ENCODE data around the gene MFSD11. TPM values are rescaled to one million over a fixed set of nuclear protein-coding genes. Genes with fewer than 3 reads are reported as not detected.
"Not testable (repeated sequence)": the region's sequence is repeated elsewhere in the genome, so short reads cannot be mapped to it uniquely, and the experiment has no call there.

Gene MFSD11
- total RNA-seq, 1 donor from 2014 or later, result 31.9 TPM

- peak in 1 of 2 donors; percentile 15 for DNase-seq (ENCODE audit: low read depth in 2 of 2)
Observed at GRCh38 chr17:76796081-76796480, 58.2 kb downstream of the MFSD11 start.

GRCh38 chr17:76797241-76797840, 59.4 kb downstream of the MFSD11 start:
- DNase-seq (ENCODE audit: low read depth in 2 of 2), result no peak

DNA sequence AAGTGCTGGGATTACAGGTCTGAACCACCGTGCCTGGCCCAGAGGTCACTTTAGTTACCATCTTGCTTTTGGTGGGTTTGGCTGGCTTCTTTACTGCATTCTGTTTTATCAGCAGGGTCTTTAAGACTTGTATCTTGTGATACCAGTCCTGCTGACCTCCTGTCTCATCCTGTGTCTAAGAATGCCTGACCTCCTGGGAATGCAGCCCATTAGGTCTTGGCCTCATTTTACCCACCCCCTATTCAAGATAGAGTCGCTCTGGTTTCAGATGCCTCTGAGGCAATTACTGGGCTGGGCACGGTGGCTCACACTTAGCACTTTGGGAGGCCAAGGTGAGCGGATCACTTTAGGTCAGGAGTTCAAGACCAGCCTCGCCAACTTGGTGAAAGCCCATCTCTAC, 63.8 kb downstream of the MFSD11 start:
- no peak for DNase-seq (ENCODE audit: low read depth in 2 of 2)

GRCh38 chr17:76805319-76805718, 67.4 kb downstream of the MFSD11 start:
- no peak for DNase-seq (ENCODE audit: low read depth in 2 of 2)

DNA sequence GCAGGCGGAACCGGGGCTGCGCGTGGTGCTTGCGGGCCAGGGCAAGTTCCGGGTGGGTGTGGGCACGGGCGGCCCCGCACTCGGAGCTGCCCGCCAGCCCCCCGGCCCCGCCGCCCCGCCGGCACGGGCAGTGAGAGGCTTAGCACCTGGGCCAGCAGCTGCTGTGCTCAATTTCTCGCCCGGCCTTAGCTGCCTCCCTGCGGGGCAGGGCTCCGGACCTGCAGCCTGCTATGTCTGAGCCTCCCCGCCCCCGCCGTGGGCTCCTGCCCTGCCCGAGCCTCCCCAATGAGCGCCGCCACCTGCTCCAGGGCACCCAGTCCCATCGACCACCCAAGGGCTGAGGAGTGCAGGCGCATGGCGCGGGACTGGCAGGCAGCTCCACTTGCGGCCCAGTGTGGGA, 68.2 kb downstream of the MFSD11 start:
- DNase-seq (ENCODE audit: low read depth in 2 of 2), result not testable (repeated sequence)

- not testable (repeated sequence) for DNase-seq (ENCODE audit: low read depth in 2 of 2)
Observed at GRCh38 chr17:76806767-76807166, 68.8 kb downstream of the MFSD11 start.

DNA sequence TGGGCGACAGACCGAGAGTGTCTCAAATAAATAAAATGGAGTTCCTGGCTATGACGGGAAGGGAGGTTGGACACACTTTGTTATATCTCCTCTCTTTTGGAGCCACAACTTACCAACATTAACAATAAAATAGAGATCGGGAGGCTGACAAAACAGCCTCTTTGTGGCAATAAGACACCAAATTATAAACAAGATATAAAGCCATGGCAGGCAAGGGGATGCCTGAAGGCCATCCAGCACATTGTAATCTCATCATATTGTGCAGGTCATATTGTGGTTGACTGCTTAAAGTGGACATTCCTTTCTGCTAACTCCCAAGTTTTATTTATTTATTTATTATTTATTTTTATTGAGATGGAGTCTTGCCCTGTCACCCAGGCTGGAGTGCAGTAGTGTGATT, 70.4 kb downstream of the MFSD11 start:
- no peak for DNase-seq (ENCODE audit: low read depth in 2 of 2)

GRCh38 chr17:76810956-76811355, 73.0 kb downstream of the MFSD11 start:
- no peak for DNase-seq (ENCODE audit: low read depth in 2 of 2)

DNA sequence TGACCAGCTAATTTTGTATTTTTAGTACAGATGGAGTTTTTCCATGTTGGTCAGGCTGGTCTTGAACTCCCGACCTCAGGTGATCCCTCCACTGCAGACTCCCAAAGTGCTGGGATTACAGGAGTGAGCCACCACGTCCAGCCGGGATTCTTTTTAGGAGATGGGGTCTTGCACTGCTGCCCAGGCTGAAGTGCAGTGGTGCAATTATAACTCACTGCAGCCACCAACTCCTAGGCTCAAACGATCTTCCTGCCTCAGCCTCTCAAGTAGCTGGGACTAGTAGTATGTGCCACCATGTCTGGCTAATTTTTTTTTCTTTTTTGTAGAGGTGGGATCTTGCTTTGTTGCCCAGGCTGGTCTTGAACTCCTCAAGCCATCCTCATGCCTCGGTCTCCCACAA, 73.9 kb downstream of the MFSD11 start:
- no peak for DNase-seq (ENCODE audit: low read depth in 2 of 2)

DNA sequence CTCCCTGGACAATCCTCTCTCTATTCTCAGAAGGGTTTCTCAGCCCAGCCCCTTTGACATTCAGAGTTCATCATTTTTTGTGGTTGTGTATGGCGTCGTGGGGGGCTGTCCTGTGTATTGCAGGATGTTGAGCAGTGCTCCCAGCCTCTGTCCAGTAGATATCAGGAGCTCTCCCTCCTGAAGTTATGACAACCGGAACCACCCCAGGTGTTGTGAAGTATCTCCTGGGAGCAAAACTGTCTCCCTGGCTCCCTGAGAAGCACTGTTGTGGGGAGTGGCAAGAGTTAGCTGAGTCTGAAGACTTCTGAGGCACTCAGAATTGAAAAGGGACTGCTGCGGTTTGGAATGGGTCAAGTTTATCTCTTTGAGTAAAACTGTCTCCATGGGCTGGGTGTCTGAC, 74.3 kb downstream of the MFSD11 start:
- DNase-seq (ENCODE audit: low read depth in 2 of 2), result no peak

DNA sequence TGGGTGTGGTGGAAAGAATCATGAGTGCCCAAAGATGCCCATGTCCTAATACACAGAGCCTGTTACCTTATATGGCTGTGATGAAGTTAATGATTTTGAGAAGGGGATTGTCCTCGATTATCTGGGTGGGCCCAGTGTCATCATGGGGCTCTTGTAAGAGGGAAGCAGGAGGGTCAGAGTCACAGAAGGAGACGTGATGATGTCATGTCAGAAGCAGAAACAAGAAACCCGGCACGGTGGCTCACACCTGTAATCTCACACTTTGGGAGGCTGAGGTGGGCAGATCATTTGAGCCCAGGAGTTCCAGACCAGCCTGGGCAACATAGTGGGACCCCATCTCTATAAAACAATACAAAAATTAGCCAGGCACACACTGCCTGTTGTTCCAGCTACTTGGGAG, 75.0 kb downstream of the MFSD11 start:
- DNase-seq (ENCODE audit: low read depth in 2 of 2), result no peak

DNA sequence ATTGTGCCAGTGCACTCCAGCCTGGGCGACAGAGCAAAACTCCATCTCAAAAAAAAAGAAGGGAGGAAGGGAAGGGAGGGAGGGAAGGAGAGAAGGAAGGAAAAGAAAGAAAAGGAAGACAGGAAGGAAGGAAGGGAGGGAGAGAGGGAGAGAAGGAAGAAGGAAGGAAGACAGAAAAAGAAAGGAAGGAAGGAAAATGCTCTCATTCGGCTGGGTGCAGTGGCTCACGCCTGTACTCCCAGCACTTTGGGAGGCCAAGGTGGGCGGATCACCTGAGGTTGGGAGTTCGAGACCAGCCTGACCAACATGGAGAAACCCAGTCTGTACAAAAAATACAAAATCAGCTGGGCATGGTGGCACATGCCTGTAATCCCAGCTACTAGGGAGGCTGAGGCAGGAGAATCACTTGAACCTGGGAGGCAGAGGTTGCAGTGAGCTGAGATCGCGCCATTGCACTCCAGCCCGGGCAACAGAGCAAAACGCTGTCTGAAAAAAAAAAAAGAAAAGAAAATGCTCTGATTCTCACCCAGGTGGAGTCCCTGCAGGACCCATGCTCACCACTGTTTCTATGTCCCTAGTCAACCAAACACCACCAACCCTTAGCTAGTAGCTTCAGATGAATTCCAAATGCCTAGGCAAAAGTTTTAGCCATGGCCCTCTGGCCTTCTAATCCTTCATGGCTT, 78.1 kb downstream of the MFSD11 start:
- DNase-seq (ENCODE audit: low read depth in 2 of 2), result not testable (repeated sequence)

DNA sequence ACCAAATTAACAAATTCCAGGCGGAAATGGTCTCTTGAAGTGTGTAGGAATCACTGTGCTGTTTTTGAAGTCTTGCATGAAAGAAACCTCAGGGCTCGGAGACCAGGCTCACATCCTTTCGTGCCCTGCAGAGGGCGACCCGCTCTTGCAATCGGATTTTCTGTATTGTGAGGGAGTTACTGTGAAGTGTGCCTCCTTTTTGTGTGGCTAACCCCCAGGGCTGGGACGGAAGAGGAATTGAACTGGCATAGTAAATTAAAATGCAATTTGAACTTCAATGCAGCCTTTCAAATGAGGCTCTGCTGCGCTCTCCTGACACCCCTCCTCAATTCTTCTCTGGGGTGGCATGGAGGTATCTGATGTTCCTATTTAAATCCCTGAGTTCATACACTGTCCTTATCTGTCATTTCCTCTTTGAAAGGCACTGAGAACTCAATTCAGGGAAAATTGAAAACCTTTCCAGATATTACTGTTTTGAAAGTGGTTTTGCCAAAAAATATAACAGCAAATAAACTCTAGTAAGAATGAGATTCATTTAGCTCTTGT, 78.7 kb downstream of the MFSD11 start:
- DNase-seq (ENCODE audit: low read depth in 2 of 2), result peak; percentile 53 to 61

DNA sequence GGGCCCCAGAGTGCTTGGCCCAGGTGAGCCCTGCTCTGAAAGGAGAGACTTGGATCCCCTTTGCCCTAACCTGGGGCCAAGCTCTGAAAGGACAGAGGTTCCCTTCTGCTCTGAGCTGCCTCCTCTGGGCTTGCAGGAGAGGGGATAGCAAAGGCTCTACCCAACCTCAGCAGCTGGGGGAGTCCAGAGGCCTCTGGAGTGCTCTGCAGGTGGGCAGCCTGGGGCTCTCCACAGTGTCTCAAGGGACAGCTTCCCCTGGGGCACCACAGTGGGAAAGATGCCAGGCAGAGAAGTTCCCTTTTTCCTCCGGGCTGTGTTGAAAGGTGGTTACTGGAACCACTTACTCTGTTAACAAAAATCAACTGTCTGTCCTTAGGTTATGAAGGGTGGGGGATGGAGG, 82.1 kb downstream of the MFSD11 start:
- no peak for DNase-seq (ENCODE audit: low read depth in 2 of 2)

DNA sequence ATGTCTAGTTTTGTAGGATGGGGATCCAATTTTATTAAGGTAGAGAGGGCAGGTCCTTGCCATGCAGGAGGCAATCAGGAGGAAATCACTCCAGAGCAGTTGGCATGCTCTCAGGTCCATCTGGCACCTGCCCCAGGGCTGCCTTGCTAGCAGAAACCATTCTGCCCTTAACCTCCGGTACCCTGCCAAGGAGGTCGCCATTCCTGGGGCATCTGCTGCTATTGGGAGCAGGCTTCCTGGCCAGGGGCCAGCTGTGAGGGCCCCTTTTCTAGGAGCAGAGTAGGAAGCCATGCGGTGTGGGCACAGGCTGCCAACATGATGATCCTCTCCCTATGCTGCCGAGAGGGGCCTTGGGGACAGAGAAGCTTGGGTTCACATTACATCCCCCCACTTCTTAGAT, 82.6 kb downstream of the MFSD11 start:
- DNase-seq (ENCODE audit: low read depth in 2 of 2), result no peak

DNA sequence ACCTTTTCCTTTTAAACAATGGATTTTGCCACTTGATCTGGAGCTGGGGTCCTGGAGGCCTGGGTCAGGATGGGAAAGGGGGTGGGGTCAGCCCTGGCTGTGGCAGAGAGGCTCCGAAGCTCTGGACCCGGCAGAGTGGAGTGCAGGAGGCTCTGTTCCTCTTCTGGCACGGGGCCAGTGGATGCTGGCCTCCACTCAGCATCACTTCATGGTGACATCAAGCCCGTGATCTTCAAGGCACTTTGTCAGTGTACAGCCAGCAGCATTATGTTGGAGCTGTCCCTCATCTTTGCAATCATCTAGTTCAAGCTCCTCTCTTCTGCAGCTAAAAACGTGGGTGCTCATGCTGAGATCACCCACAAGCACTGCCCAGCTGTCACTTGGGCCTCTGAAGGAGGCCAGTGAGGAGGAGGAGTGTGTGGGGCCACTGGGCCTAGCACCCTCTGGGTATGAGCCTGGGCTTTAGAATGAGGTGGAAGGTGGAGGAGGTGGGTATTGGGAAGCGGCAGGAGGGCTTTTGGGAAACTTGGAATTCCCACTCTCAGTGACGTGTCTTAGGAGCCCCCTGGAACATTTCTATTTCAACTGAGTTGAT, 84.4 kb downstream of the MFSD11 start:
- DNase-seq (ENCODE audit: low read depth in 2 of 2), result no peak

DNA sequence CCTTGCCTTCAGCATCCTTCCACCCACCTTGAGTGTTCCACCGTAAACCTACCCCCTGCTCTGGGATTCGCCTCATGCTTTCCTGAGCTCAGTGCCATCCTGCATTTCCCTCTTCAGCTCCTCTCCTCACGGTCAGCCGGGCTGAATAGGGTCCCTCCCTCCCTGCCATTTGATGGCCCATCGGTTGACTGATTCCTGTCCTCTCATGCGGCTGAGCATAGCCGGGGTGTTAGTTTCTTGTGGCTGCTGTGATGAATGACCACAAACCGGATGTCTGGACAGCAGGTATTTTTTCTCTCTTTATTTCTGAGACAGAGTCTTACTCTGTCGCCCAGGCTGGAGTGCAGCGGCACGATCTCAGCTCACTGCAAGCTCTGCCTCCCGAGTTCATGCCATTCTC, 86.2 kb downstream of the MFSD11 start:
- no peak for DNase-seq (ENCODE audit: low read depth in 2 of 2)

DNA sequence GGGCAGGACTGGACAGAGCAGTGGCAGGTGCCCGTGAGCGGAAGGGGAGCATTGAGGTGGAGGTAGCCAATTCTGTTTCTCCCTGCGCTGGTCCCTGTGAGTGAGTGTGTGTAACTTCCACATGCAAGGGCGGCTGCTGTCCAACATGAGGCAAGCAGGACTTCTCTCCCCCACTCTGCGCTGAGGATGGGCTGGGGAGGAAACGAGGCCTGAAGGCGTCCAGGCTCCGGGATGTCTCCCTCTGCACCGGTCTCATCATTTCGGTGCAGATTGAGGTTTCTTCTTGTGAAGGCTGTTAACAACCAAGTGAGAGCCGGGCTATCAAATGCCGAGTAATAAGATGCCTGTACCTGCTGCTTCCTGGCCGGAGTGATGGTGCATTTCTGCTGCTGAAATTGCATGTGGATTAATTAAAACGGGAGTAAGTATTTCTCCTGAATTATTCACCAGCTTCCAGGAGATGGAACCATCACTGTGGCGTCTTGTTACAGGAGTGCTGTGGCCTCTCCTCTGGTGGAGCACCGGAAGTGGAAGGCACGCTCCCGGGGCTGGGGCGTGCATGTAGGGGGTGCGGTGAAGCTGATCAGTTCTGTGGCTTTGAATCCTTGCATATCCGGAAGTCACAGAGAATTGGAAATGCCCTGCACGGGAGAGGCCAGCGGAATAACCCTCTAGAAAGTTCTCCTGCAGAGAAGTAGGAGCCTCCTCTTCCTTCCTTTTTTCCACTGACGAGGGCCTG, 88.6 kb downstream of the MFSD11 start:
- no peak for DNase-seq (ENCODE audit: low read depth in 2 of 2)

GRCh38 chr17:76827736-76828135, 89.8 kb downstream of the MFSD11 start:
- DNase-seq (ENCODE audit: low read depth in 2 of 2), result no peak

Data from lung microvascular endothelial cell (primary cell).